Heart left ventricle (tissue), 16 donors: ENCODE data around the gene CDRT15L2. TPM values are rescaled to one million over a fixed set of nuclear protein-coding genes. Genes with fewer than 3 reads are reported as not detected.
"Not testable (repeated sequence)": the region's sequence is repeated elsewhere in the genome, so short reads cannot be mapped to it uniquely, and the experiment has no call there.

Experiments used
- ATAC-seq, 4 donors: fragments of 200-7000 bp; cut with Tn5 transposase; one replicate each; pipeline ENCODE4 v1.9.1; 2020 to 2022; ENCODE audit warnings: moderate library complexity in 4 of 4, mild to moderate bottlenecking in 3 of 4, moderate number of reproducible peaks in 1 of 4
- DNase-seq, 5 donors: peaks; one replicate each; pipeline ENCODE4 v3.0.0-alpha.2; 2020
- H3K27ac ChIP-seq, 12 donors: fragments of 200-600 bp; sonication (generic) in 4 of 12; one replicate each; pipeline versions ENCODE4 v1.5.0 to v1.8.0; 2016 to 2022; ENCODE audit warnings: mild to moderate bottlenecking in 2 of 12
- H3K27me3 ChIP-seq, 9 donors: fragments of 200-600 bp; sonication (generic) in 2 of 9; one replicate each; pipeline versions ENCODE4 v1.5.1 to v1.8.0; 2016 to 2022; ENCODE audit warnings: mild to moderate bottlenecking in 3 of 9
- H3K36me3 ChIP-seq, 9 donors: fragments of 200-600 bp; sonication (generic) in 2 of 9; one replicate each; pipeline versions ENCODE4 v1.5.0 to v1.8.0; 2018 to 2022; ENCODE audit warnings: mild to moderate bottlenecking in 2 of 9
- H3K4me1 ChIP-seq, 12 donors: fragments of 200-600 bp; sonication (generic) in 4 of 12; one replicate each; pipeline versions ENCODE4 v1.5.0 to v1.8.0; 2016 to 2022; ENCODE audit warnings: mild to moderate bottlenecking in 3 of 12
- H3K4me3 ChIP-seq, 12 donors: fragments of 200-600 bp; sonication (generic) in 4 of 12; one replicate each; pipeline versions ENCODE4 v1.5.0 to v1.8.0; 2017 to 2022; ENCODE audit warnings: mild to moderate bottlenecking in 9 of 12, moderate library complexity in 4 of 12
- H3K9me3 ChIP-seq, 12 donors: fragments of 200-600 bp; sonication (generic) in 4 of 12; one replicate each; pipeline versions ENCODE4 v1.5.0 to v1.8.0; 2016 to 2022; ENCODE audit warnings: mild to moderate bottlenecking in 1 of 12
- POLR2A ChIP-seq, 2 donors: fragments of 450-650 bp; IDR thresholded peaks; one replicate each; pipeline ENCODE4 v1.6.1; 2017; ENCODE audit warnings: antibody characterized with exemption in 2 of 2, mild to moderate bottlenecking in 2 of 2, moderate library complexity in 2 of 2
- WGBS, 4 donors: extraction: QIAGEN DNeasy Blood & Tissue Kit in 2 of 4; methylation state at CpG; one replicate each; pipeline versions ENCODE4 v1.1.5 to v1.1.7; 2013 to 2018; 5-methylcytosine and 5-hydroxymethylcytosine counted together
- intact Hi-C, 10 donors: fragments of 100-400 bp; cut with DNase I; formaldehyde crosslinking; loops; one replicate each; pipeline versions ENCODE4 v1.11.1 to v1.14.2; 2022
- polyA plus RNA-seq, 2 donors: library from polyadenylated mRNA; stranded (reverse); fragments of 200-250 nt; gene quantifications; one replicate each; pipeline ENCODE4 v1.2.3, GENCODE V29; 2013
- total RNA-seq, 9 donors: library from RNA; depleted of rRNA in 2 of 9; stranded (reverse); fragments of >200 nt in 2 of 9; fragmentation: NEBNext Ultra II Directional in 3 of 9; extraction: Animal tissue kit (Norgen Biotek cat#: 25700) in 3 of 9; gene quantifications; one replicate each; pipeline versions ENCODE4 v1.1.0 to v1.2.4, GENCODE V29; 2016 to 2023
- TF ChIP-seq, protein P1 (sequence below), 12 donors: fragments of 200-600 bp; sonication (generic) in 4 of 12; IDR thresholded peaks; one replicate each; pipeline versions ENCODE4 v1.5.0 to v1.8.0; 2018 to 2022; ENCODE audit warnings: antibody characterized with exemption in 12 of 12, mild to moderate bottlenecking in 5 of 12
- donor health status: ischemic (EF 13 %, LVEDD 7.1; RV severe dilation, severe dysfunction).
- donor health status: healthy with polysubstance abuse.
- donor health status: DM: no; HTN: yes; CAD: no.
- donor health status: DM: no; HTN: no; CAD: no.
- donor health status: ischemic (EF 25% LVEDD 6.9; RV normal size, moderate dysfunction).
- donor health status: ischemic (EF 25% LVEDD 5.7; RV mildly dilated, moderate dysfunction).
- donor health status: healthy.
- donor health status: DM: yes; HTN: yes; CAD: no.
- donor health status: ischemic (EF 35%, LVEDD 5.7; RV mildly dilated, moderate dysfunction).
- donor health status: nonischemic (EF 11% LVEDD 7.7; RV severe dilation, severe dysfunction).
- donor health status: DM: yes; HTN: yes; CAD: no.
- donor health status: PGD.
- donor health status: ischemic (EF 29% LVEDD 5.4; RV normal size, mild dysfunction).
- donor health status: nonischemic (EF 23%, LVEDD 6.1; RV moderate dilation, normal function).

The CDRT15L2 gene
- total and polyA plus RNA-seq, 11 donors = not detected

DNA sequence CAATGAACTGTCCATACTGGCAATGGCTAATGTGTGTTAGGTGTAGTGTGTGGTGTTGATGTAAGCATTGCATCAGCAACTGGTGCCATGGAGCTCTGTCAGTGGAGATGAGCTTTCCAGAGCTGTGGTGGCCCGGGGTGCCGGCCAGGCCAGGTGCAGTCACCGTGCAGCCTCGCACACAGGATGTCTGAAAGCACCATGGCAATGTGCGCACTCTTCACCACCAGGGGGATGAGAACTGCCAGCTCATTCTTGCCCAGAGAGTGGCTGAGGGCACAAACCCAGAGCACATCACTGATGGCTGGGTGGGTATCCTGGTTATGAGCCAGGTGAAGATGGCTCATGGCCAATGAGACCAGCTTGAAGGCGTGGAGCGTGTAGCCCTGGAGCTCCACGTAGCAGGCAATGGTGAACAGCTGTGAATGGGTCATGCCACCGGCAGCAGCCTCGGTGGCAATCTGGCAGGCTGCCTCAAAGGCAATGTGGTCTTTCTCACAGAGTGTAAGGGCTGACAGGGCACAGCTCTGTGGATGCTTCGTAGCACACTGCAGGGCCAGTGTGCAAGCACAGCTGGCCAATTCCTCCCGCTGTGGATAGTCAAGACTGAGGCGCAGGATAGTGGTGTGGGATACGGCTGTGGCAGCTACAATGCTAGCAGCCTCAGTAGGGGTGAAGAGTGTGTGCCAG, 4.5 kb downstream of the CDRT15L2 start:
- H3K4me1 ChIP-seq, H3K4me3 ChIP-seq, H3K36me3 ChIP-seq, DNase-seq, H3K9me3 ChIP-seq, intact Hi-C loops, H3K27ac ChIP-seq: not testable (repeated sequence)
- peaks cover 0 to 11% (median 2%) of the 10 kb centered on the region in 9 donors for H3K27me3 ChIP-seq
- peak; percentile 75 to 93 (median 86) for ATAC-seq
- 47 to 70% (median 61%) methylated on average over 3 to 9 of the region's 14 CpGs; no CpG with 5 or more reads in 1 of the 4 donors for WGBS, 4 donors

DNA sequence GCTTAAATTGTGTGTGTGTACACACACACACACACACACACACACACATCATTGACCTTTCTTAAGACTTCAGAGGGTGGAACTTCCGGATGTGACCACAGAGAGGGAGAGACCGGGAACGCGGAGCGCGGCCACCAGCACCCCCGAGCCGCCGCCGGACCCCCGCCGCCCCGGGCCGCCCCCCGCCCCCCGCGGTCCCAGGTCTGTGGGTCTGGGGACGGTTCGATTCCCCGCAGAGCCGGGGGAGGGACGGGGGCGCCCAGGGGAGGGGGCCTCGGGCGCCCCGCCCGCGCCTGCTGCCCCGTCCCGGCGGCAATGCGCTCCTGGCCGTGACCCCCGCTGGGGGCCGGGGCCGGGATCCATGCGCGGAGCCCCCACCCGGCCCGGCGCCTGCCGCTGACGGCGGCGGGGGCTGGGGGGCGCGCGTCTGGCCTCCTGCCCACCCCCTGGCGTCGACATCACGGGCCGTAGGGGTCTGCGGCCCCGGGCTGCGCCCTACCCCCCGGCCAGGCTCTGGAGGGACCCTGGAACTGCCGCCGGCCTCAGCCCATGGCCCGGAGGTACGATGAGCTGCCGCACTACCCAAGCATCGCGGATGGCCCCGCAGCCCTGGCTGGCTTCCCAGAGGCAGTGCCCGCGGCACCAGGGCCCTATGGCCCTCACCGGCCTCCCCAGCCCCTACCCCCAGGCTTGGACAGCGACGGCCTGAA, 9.4 kb downstream of the CDRT15L2 start:
- DNase-seq, H3K4me1 ChIP-seq, intact Hi-C loops, H3K27ac ChIP-seq, H3K9me3 ChIP-seq, H3K36me3 ChIP-seq: not testable (repeated sequence)
- 2 to 7% (median 6%) methylated on average over 7 to 69 of the region's 69 CpGs for whole genome bisulfite sequencing, 4 donors
- peak overlapping the region in 9 of 12 donors; percentile 8 to 52 (median 37) for H3K4me3 ChIP-seq
- peaks cover 0 to 11% (median 2%) of the 10 kb centered on the region in 9 donors for H3K27me3 ChIP-seq
- peak in 2 of 4 donors; percentile 15 to 57 for ATAC-seq

DNA sequence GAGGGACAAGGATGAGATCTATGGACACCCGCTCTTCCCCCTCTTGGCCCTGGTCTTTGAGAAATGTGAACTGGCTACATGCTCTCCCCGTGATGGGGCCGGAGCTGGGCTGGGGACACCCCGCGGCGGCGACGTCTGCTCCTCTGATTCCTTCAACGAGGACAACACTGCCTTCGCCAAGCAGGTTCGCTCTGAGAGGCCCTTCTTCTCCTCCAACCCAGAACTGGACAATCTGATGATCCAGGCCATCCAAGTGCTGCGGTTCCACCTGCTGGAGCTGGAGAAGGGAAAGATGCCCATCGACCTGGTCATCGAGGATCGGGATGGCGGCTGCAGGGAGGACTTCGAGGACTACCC, 9.9 kb downstream of the CDRT15L2 start:
- peak overlapping the region in 7 of 12 donors; percentile 8 to 52 (median 37) for H3K4me3 ChIP-seq
- DNase-seq, H3K4me1 ChIP-seq, intact Hi-C loops, H3K27ac ChIP-seq, H3K36me3 ChIP-seq, H3K9me3 ChIP-seq: not testable (repeated sequence)
- WGBS, 4 donors = 84 to 94% (median 89%) methylated on average over 9 to 17 of the region's 17 CpGs
- peak in 1 of 4 donors; percentile 36 for ATAC-seq
- H3K27me3 ChIP-seq = peaks cover 0 to 11% (median 2%) of the 10 kb centered on the region in 9 donors

DNA sequence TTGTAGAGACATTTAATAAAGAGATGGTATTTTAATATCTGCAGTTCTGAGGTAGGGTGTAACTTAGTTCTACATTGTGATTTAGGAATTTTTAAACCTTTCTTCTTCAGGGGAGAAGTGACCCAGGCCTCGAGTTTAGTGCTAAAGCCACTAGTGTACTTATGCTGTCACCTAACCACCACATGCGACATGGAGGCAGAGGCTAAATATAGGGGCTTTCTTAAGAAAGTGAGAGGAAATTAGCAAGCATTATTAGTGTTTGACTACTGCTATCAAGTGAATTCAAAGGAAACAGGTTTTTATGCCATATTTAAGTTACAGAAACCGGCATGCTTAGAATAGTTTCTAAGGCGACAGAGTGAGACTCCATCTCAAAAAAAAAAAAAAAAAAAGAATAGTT, 11.5 kb downstream of the CDRT15L2 start:
- ATAC-seq, H3K27ac ChIP-seq, H3K9me3 ChIP-seq, intact Hi-C loops, H3K4me1 ChIP-seq, H3K36me3 ChIP-seq, H3K4me3 ChIP-seq, DNase-seq: not testable (repeated sequence)
- 45 to 65% (median 57%) methylated on average over 2 of the region's 4 CpGs for WGBS, 4 donors
- H3K27me3 ChIP-seq = peaks cover 0 to 11% (median 2%) of the 10 kb centered on the region in 9 donors

DNA sequence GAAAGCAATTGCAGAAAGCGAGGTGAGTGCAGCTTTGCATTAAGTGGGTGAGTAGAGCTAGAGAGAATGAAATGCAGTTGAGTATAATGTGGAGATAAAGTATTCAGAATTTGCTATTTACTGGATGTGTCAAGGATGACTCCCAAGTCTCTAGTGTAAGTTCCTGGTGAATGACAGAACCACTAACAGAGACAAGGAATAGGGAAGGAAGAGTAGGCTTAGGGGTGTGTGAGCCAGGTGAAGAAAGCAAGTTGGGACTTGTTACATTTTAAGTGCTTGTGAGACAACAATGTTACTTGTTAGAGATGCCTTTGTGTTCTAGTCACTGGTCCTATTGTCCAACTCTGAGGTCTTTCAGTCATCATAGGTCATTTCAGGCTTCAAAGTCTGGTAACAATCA, 26.0 kb downstream of the CDRT15L2 start:
- ATAC-seq, H3K27me3 ChIP-seq, H3K9me3 ChIP-seq, H3K36me3 ChIP-seq, intact Hi-C loops, H3K4me1 ChIP-seq, H3K4me3 ChIP-seq, H3K27ac ChIP-seq, DNase-seq: not testable (repeated sequence)
- WGBS, 4 donors = 89 to 95% (median 90%) methylated on average over 1 of the region's 1 CpG

DNA sequence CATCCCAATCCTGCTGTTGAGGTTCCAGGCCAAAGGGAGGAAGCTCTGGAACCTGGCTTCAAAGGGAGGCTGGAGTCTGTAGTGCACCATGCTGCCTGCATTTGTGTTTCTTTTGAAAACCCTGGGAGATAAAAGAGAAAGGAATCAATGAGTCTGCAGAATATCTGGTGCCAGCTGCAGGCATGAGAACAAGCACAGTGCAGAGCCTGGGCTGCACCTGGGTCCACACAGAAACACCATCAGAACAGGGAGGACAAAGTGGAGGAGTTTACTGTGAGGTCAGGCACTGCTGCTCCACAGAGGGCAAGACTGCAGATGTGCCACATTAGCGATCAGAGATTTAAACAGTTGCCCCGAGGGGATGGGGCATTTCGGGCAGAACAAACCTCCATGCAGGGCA, 30.0 kb downstream of the CDRT15L2 start:
- 77 to 89% methylated on average over 3 of the region's 3 CpGs; no CpG with 5 or more reads in 2 of the 4 donors for WGBS, 4 donors
- H3K4me3 ChIP-seq, H3K27ac ChIP-seq, intact Hi-C loops, DNase-seq, H3K9me3 ChIP-seq, H3K36me3 ChIP-seq, H3K27me3 ChIP-seq, H3K4me1 ChIP-seq, ATAC-seq: not testable (repeated sequence)

DNA sequence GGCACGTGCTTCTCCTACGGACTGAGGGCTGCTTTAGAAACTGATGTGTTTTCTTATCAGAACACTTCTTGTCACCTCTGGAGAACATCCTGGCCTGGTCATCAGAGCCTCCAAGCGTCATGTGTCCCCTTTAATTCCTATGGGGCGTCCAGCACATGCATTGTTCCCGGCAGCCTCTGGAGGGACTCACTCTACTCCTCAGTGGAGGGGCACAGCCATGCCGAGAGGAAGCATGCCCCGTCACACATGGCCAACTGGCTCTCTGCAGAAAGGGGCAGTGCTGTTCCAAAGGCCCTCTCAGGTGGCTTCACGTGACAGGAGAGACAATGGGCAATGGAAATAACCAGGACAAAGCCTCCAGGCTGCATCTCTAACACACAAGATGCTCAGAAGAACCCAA, 31.8 kb downstream of the CDRT15L2 start:
- Histone ChIP-seq H3K27me3 (no peaks in the 10 kb centered on the region), H3K4me1 (no peaks in the 10 kb centered on the region), H3K4me3 (no peak overlapping the region), H3K27ac (no peak overlapping the region), H3K36me3 (no peaks in the 10 kb centered on the region), H3K9me3 (no peaks in the 10 kb centered on the region)
- 61 to 66% (median 65%) methylated on average over 7 to 8 of the region's 8 CpGs for WGBS, 4 donors
- intact Hi-C loops = no loop called here
- ATAC-seq (no peak), DNase-seq (no peak)
- TF ChIP-seq, protein P1, sequence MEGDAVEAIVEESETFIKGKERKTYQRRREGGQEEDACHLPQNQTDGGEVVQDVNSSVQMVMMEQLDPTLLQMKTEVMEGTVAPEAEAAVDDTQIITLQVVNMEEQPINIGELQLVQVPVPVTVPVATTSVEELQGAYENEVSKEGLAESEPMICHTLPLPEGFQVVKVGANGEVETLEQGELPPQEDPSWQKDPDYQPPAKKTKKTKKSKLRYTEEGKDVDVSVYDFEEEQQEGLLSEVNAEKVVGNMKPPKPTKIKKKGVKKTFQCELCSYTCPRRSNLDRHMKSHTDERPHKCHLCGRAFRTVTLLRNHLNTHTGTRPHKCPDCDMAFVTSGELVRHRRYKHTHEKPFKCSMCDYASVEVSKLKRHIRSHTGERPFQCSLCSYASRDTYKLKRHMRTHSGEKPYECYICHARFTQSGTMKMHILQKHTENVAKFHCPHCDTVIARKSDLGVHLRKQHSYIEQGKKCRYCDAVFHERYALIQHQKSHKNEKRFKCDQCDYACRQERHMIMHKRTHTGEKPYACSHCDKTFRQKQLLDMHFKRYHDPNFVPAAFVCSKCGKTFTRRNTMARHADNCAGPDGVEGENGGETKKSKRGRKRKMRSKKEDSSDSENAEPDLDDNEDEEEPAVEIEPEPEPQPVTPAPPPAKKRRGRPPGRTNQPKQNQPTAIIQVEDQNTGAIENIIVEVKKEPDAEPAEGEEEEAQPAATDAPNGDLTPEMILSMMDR (IDR thresholded peaks at IDR 0.05) = no peak
- no peak for TF ChIP-seq POLR2A (IDR thresholded peaks at IDR 0.05)
